HG02870 (cell line): ENCODE results near the gene MAN1B1.
A peak's percentile ranks its signal among the peaks of the same experiment; 100 is the strongest.

Experiments used
- ATAC-seq: cut with Tn5 transposase; IDR thresholded peaks from one replicate; pipeline ENCODE4 v1.9.1; 2021; ENCODE audit warnings: mild to moderate bottlenecking, moderate library complexity; ENCODE audit not compliant: unreplicated experiment

The MAN1B1 gene

GRCh38 chr9:137086531-137087408 is at the start of gene MAN1B1:
TSS of gene MAN1B1 (plus strand) at chr9:137086985. CDS start at chr9:137087000, 15 bp downstream.
- ATAC-seq: peak; percentile 74

GRCh38 chr9:137037035-137037434 is 49.8 kb upstream of the MAN1B1 start:
- no peak for ATAC-seq

- no peak for ATAC-seq
These were observed 49.3 kb upstream of the MAN1B1 start for GRCh38 chr9:137037483-137037882.

- ATAC-seq: no peak
These were observed 47.9 kb upstream of the MAN1B1 start for GRCh38 chr9:137038916-137039315.

GRCh38 chr9:137039611-137040366 is 47.0 kb upstream of the MAN1B1 start:
- ATAC-seq: no peak

- no peak for ATAC-seq
These were observed 46.2 kb upstream of the MAN1B1 start for GRCh38 chr9:137040568-137040967.

GRCh38 chr9:137041124-137041523 is 45.7 kb upstream of the MAN1B1 start:
- no peak for ATAC-seq

- ATAC-seq: no peak
These were observed 43.7 kb upstream of the MAN1B1 start for GRCh38 chr9:137042751-137043727.

GRCh38 chr9:137044037-137044436 is 42.7 kb upstream of the MAN1B1 start:
- ATAC-seq: no peak

GRCh38 chr9:137044502-137045177 is 42.1 kb upstream of the MAN1B1 start:
- no peak for ATAC-seq

- no peak for ATAC-seq
These were observed 41.3 kb upstream of the MAN1B1 start for GRCh38 chr9:137045294-137046087.

GRCh38 chr9:137046088-137046787 is 40.5 kb upstream of the MAN1B1 start, which contains the start of gene NPDC1:
TSS of gene NPDC1 (minus strand) at chr9:137046177. CDS start at chr9:137045989, 188 bp downstream.
- no peak for ATAC-seq

- ATAC-seq: no peak
These were observed 37.9 kb upstream of the MAN1B1 start for GRCh38 chr9:137048655-137049543.

- ATAC-seq: no peak
These were observed 37.0 kb upstream of the MAN1B1 start for GRCh38 chr9:137049544-137050449.

GRCh38 chr9:137050570-137050969 is 36.2 kb upstream of the MAN1B1 start:
- ATAC-seq: no peak

GRCh38 chr9:137051145-137051724 is 35.5 kb upstream of the MAN1B1 start:
- no peak for ATAC-seq
